Muscle layer of duodenum (tissue), 2 donors: ENCODE results near the gene PTPRM.

Source experiments
- H3K27ac ChIP-seq: one replicate; pipeline ENCODE4 v1.7.0; 2013; ENCODE audit warnings: mild to moderate bottlenecking, low read length
- H3K27me3 ChIP-seq: one replicate; pipeline ENCODE4 v1.7.0; 2013; ENCODE audit warnings: low read depth, mild to moderate bottlenecking, control low read depth, low read length
- H3K36me3 ChIP-seq, 2 donors: one replicate each; pipeline ENCODE4 v1.7.0; 2013; ENCODE audit warnings: low read length in 2 of 2, control low read depth in 1 of 2, mild to moderate bottlenecking in 1 of 2; ENCODE audit not compliant: insufficient read depth in 2 of 2, control insufficient read depth in 1 of 2
- H3K4me1 ChIP-seq, 2 donors: one replicate each; pipeline ENCODE4 v1.7.0; 2013; ENCODE audit warnings: low read length in 2 of 2, mild to moderate bottlenecking in 2 of 2, control low read depth in 1 of 2, moderate library complexity in 1 of 2; ENCODE audit not compliant: insufficient read depth in 2 of 2, control insufficient read depth in 1 of 2
- H3K4me3 ChIP-seq, 2 donors: one replicate each; pipeline ENCODE4 v1.7.0; 2013; ENCODE audit warnings: low read length in 2 of 2, low read depth in 1 of 2, mild to moderate bottlenecking in 1 of 2
- H3K9me3 ChIP-seq, 2 donors: one replicate each; pipeline ENCODE4 v1.7.0; 2013; ENCODE audit warnings: low read length in 2 of 2, control low read depth in 1 of 2, mild to moderate bottlenecking in 1 of 2; ENCODE audit not compliant: control insufficient read depth in 1 of 2
- donor health status: healthy.

PTPRM gene

GRCh38 chr18:8349608-8350323, 782.6 kb downstream of the PTPRM start:
- Histone ChIP-seq H3K9me3 (no peaks in the 10 kb centered on the region), H3K36me3 (peaks cover 0 to 18% of the 10 kb centered on the region in 2 donors), H3K27ac (no peak overlapping the region), H3K27me3 (no peaks in the 10 kb centered on the region), H3K4me1 (no peaks in the 10 kb centered on the region), H3K4me3 (no peak overlapping the region)

GRCh38 chr18:8350628-8351027, 783.5 kb downstream of the PTPRM start:
- H3K36me3 ChIP-seq = peaks cover 0 to 18% of the 10 kb centered on the region in 2 donors
- no peak overlapping the region for H3K27ac ChIP-seq
- no peak overlapping the region for H3K4me3 ChIP-seq
- no peaks in the 10 kb centered on the region for H3K27me3 ChIP-seq
- no peaks in the 10 kb centered on the region for H3K4me1 ChIP-seq
- no peaks in the 10 kb centered on the region for H3K9me3 ChIP-seq

- no peak overlapping the region for H3K27ac ChIP-seq
- no peaks in the 10 kb centered on the region for H3K4me1 ChIP-seq
- H3K9me3 ChIP-seq = no peaks in the 10 kb centered on the region
- no peaks in the 10 kb centered on the region for H3K27me3 ChIP-seq
- no peak overlapping the region for H3K4me3 ChIP-seq
- peaks cover 0 to 15% of the 10 kb centered on the region in 2 donors for H3K36me3 ChIP-seq
Observed at GRCh38 chr18:8351161-8351560, 784.0 kb downstream of the PTPRM start.

- no peaks in the 10 kb centered on the region for H3K27me3 ChIP-seq
- H3K36me3 ChIP-seq = no peaks in the 10 kb centered on the region
Observed at GRCh38 chr18:8354304-8354703, 787.2 kb downstream of the PTPRM start.

GRCh38 chr18:8356001-8356400, 788.9 kb downstream of the PTPRM start:
- no peaks in the 10 kb centered on the region for H3K9me3 ChIP-seq
- H3K4me3 ChIP-seq = no peak overlapping the region
- H3K27ac ChIP-seq = no peak overlapping the region
- no peaks in the 10 kb centered on the region for H3K36me3 ChIP-seq
- H3K4me1 ChIP-seq = no peaks in the 10 kb centered on the region
- H3K27me3 ChIP-seq = no peaks in the 10 kb centered on the region

More at GRCh38 chr18:8354304-8354703, 787.2 kb downstream of the PTPRM start:
- no peaks in the 10 kb centered on the region for H3K9me3 ChIP-seq
- H3K4me3 ChIP-seq = no peak overlapping the region
- no peak overlapping the region for H3K27ac ChIP-seq
- H3K4me1 ChIP-seq = no peaks in the 10 kb centered on the region

GRCh38 chr18:8357320-8357719, 790.2 kb downstream of the PTPRM start:
- no peaks in the 10 kb centered on the region for H3K4me1 ChIP-seq
- H3K9me3 ChIP-seq = no peaks in the 10 kb centered on the region
- no peak overlapping the region for H3K27ac ChIP-seq
- no peaks in the 10 kb centered on the region for H3K36me3 ChIP-seq
- H3K4me3 ChIP-seq = no peak overlapping the region
- H3K27me3 ChIP-seq = no peaks in the 10 kb centered on the region

- no peaks in the 10 kb centered on the region for H3K4me1 ChIP-seq
- no peaks in the 10 kb centered on the region for H3K9me3 ChIP-seq
- H3K27ac ChIP-seq = no peak overlapping the region
- H3K36me3 ChIP-seq = no peaks in the 10 kb centered on the region
- no peaks in the 10 kb centered on the region for H3K27me3 ChIP-seq
- H3K4me3 ChIP-seq = no peak overlapping the region
Observed at GRCh38 chr18:8358033-8358765, 791.1 kb downstream of the PTPRM start.

GRCh38 chr18:8359076-8359475, 792.0 kb downstream of the PTPRM start:
- Histone ChIP-seq H3K27ac (no peak overlapping the region), H3K4me1 (peaks cover 0 to 3% of the 10 kb centered on the region in 2 donors), H3K27me3 (no peaks in the 10 kb centered on the region), H3K4me3 (no peak overlapping the region), H3K9me3 (no peaks in the 10 kb centered on the region), H3K36me3 (no peaks in the 10 kb centered on the region)

GRCh38 chr18:8359481-8359880, 792.4 kb downstream of the PTPRM start:
- no peak overlapping the region for H3K27ac ChIP-seq
- peaks cover 0 to 4% of the 10 kb centered on the region in 2 donors for H3K4me1 ChIP-seq
- no peaks in the 10 kb centered on the region for H3K36me3 ChIP-seq
- no peak overlapping the region for H3K4me3 ChIP-seq
- no peaks in the 10 kb centered on the region for H3K9me3 ChIP-seq
- no peaks in the 10 kb centered on the region for H3K27me3 ChIP-seq

- H3K36me3 ChIP-seq = no peaks in the 10 kb centered on the region
- no peak overlapping the region for H3K27ac ChIP-seq
- H3K9me3 ChIP-seq = no peaks in the 10 kb centered on the region
- H3K4me3 ChIP-seq = no peak overlapping the region
- peaks cover 0 to 5% of the 10 kb centered on the region in 2 donors for H3K4me1 ChIP-seq
- H3K27me3 ChIP-seq = no peaks in the 10 kb centered on the region
Observed at GRCh38 chr18:8361941-8362471, 794.9 kb downstream of the PTPRM start.

- Histone ChIP-seq H3K4me3 (no peak overlapping the region), H3K4me1 (peaks cover 0 to 11% of the 10 kb centered on the region in 2 donors), H3K36me3 (no peaks in the 10 kb centered on the region), H3K27ac (no peak overlapping the region), H3K27me3 (no peaks in the 10 kb centered on the region), H3K9me3 (no peaks in the 10 kb centered on the region)
Observed at GRCh38 chr18:8362863-8363262, 795.7 kb downstream of the PTPRM start.
